Fibroblast of lung (primary cell): ENCODE data around the gene U2AF2. TPM values are rescaled to one million over a fixed set of nuclear protein-coding genes. Genes with fewer than 3 reads are reported as not detected.
A peak's percentile ranks its signal among the peaks of the same experiment; 100 is the strongest.

Source experiments
- DNase-seq, 2 donors: peaks; one replicate each; pipeline versions ENCODE4 v3.0.0 to v3.0.0-alpha.2; 2010; ENCODE audit warnings: low read depth in 2 of 2
- H2AFZ ChIP-seq: 2 replicates; pipeline ENCODE4 v1.5.1; 2012; ENCODE audit warnings: low read length, control low read depth, inconsistent platforms
- H3K27ac ChIP-seq: 2 replicates; pipeline ENCODE4 v1.5.1; 2011; ENCODE audit warnings: low read length, control low read depth; ENCODE audit not compliant: insufficient read depth
- H3K27me3 ChIP-seq: 2 replicates; pipeline ENCODE4 v1.5.1; 2011; ENCODE audit warnings: mild to moderate bottlenecking, low read length; ENCODE audit not compliant: control insufficient read depth, insufficient read depth
- H3K36me3 ChIP-seq: 2 replicates; pipeline ENCODE4 v1.5.1; 2011; ENCODE audit warnings: low read length; ENCODE audit not compliant: control insufficient read depth, insufficient read depth
- H3K4me1 ChIP-seq: 2 replicates; pipeline ENCODE4 v1.5.1; 2011; ENCODE audit warnings: low read length; ENCODE audit not compliant: control insufficient read depth, insufficient read depth; ENCODE audit errors: extremely low read depth
- H3K4me2 ChIP-seq: 2 replicates; pipeline ENCODE4 v1.5.1; 2011; ENCODE audit warnings: low read length, control low read depth; ENCODE audit not compliant: insufficient read depth; ENCODE audit errors: extremely low read depth
- H3K4me3 ChIP-seq, 4 experiments: fragments of 200-600 bp in 1 of 4; sonication (generic) in 1 of 4; replicated peaks in 1 of 4; 2 replicates each; pipeline ENCODE4 v1.5.1; 2011 to 2016; ENCODE audit warnings: low read length in 4 of 4, low read depth in 3 of 4, mild to moderate bottlenecking in 3 of 4, control low read depth in 2 of 4, inconsistent platforms in 1 of 4, mixed read lengths in 1 of 4; ENCODE audit not compliant: insufficient read depth in 1 of 4; ENCODE audit errors: control extremely low read depth in 1 of 4
- H3K79me2 ChIP-seq: 2 replicates; pipeline ENCODE4 v1.5.1; 2012; ENCODE audit warnings: mild to moderate bottlenecking, low read length, inconsistent platforms; ENCODE audit not compliant: control insufficient read depth, insufficient read depth
- H3K9ac ChIP-seq: 2 replicates; pipeline ENCODE4 v1.5.1; 2011; ENCODE audit warnings: mild to moderate bottlenecking, low read length, control low read depth; ENCODE audit not compliant: insufficient read depth
- H3K9me3 ChIP-seq: 2 replicates; pipeline ENCODE4 v1.5.1; 2012; ENCODE audit warnings: low read depth, low read length; ENCODE audit not compliant: control insufficient read depth, insufficient read depth
- H4K20me1 ChIP-seq: 2 replicates; pipeline ENCODE4 v1.5.1; 2011; ENCODE audit warnings: low read length; ENCODE audit not compliant: control insufficient read depth, insufficient read depth; ENCODE audit errors: extremely low read depth
- EZH2 ChIP-seq: IDR thresholded peaks from 2 replicates; pipeline ENCODE4 v1.5.1; 2012; ENCODE audit warnings: low read length, control low read depth, mild to moderate bottlenecking; ENCODE audit errors: missing control alignments
- polyA plus RNA-seq, 2 donors: library from polyadenylated mRNA; depleted of rRNA in 1 of 2; stranded (reverse) in 1 of 2; unstranded in 1 of 2; fragments of >200 nt; gene quantifications; 2 replicates each; pipeline ENCODE4 v1.2.1, GENCODE V29; 2011 to 2012; ENCODE audit warnings: missing spikeins in 1 of 2
- total RNA-seq: library from RNA; depleted of rRNA; stranded (reverse); fragments of >200 nt; gene quantifications from 2 replicates; pipeline ENCODE4 v1.2.1, GENCODE V29; 2014
- TF ChIP-seq, protein P1 (sequence below), 2 donors: IDR thresholded peaks in 1 of 2; conservative IDR thresholded peaks in 1 of 2; 1 replicate in 1 of 2; 2 replicates in 1 of 2; pipeline ENCODE4 v1.5.1; 2011 to 2012; ENCODE audit warnings: low read length in 2 of 2, control low read depth in 1 of 2, inconsistent platforms in 1 of 2, low read depth in 1 of 2, mild to moderate bottlenecking in 1 of 2

U2AF2 gene
- total and polyA plus RNA-seq, 2 donors (not counting 1 experiment from before 2014, with no cell fraction given), result 53.5 to 84.1 TPM

- no peak for DNase-seq
- Histone ChIP-seq H3K36me3 (peaks cover 5% of the 10 kb centered on the region), H3K27ac (no peak overlapping the region), H2AFZ (no peak overlapping the region), H3K4me1 (no peaks in the 10 kb centered on the region), H3K9me3 (no peaks in the 10 kb centered on the region), H3K27me3 (no peaks in the 10 kb centered on the region), H3K4me3 (no peak overlapping the region), H3K79me2 (no peaks in the 10 kb centered on the region), H3K4me2 (no peak overlapping the region), H4K20me1 (no peaks in the 10 kb centered on the region), H3K9ac (no peak overlapping the region)
- TF ChIP-seq EZH2, result no peak
- TF ChIP-seq, protein P1, sequence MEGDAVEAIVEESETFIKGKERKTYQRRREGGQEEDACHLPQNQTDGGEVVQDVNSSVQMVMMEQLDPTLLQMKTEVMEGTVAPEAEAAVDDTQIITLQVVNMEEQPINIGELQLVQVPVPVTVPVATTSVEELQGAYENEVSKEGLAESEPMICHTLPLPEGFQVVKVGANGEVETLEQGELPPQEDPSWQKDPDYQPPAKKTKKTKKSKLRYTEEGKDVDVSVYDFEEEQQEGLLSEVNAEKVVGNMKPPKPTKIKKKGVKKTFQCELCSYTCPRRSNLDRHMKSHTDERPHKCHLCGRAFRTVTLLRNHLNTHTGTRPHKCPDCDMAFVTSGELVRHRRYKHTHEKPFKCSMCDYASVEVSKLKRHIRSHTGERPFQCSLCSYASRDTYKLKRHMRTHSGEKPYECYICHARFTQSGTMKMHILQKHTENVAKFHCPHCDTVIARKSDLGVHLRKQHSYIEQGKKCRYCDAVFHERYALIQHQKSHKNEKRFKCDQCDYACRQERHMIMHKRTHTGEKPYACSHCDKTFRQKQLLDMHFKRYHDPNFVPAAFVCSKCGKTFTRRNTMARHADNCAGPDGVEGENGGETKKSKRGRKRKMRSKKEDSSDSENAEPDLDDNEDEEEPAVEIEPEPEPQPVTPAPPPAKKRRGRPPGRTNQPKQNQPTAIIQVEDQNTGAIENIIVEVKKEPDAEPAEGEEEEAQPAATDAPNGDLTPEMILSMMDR (conservative IDR thresholded peaks at IDR 0.05 in 1 of 2, IDR thresholded peaks at IDR 0.05 in 1 of 2; ENCODE audit: low read depth in 1 of 2, low read length in 2 of 2), result no peak
Measured at GRCh38 chr19:55700813-55701212, 46.0 kb downstream of the U2AF2 start.

DNA sequence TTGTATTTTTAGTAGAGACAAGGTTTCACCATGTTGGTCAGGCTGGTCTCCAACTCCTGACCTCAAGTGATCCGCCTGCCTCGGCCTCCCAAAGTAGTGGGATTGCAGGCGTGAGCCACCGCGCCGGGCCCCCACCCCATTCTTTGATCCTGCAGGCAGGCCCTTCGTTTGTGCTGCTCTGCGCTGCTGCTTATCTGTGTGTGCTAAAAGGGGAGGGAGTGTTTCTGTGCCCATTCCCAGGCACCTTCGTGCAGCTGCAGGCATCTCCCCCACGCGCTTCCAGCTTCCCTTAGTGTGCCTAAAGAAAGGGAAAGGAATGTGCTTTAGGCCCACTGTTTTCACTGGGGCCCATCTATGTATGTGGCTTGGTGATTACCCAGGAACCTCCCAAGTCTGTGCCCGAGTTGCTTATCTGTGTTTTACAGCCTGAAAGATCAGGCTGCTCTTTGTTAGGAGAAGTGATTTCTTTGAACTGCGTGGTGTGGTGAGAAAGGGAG is 47.3 kb downstream of the U2AF2 start:
- Histone ChIP-seq H3K9ac (no peak overlapping the region), H3K79me2 (no peaks in the 10 kb centered on the region), H3K36me3 (peaks cover 5% of the 10 kb centered on the region), H3K4me3 (no peak overlapping the region), H3K9me3 (no peaks in the 10 kb centered on the region), H3K4me2 (no peak overlapping the region), H3K4me1 (no peaks in the 10 kb centered on the region), H2AFZ (no peak overlapping the region), H3K27ac (no peak overlapping the region), H4K20me1 (no peaks in the 10 kb centered on the region), H3K27me3 (no peaks in the 10 kb centered on the region)
- no peak for DNase-seq
- TF ChIP-seq, protein P1 (conservative IDR thresholded peaks at IDR 0.05 in 1 of 2, IDR thresholded peaks at IDR 0.05 in 1 of 2; ENCODE audit: low read depth in 1 of 2, low read length in 2 of 2), result no peak
- TF ChIP-seq EZH2, result no peak

DNA sequence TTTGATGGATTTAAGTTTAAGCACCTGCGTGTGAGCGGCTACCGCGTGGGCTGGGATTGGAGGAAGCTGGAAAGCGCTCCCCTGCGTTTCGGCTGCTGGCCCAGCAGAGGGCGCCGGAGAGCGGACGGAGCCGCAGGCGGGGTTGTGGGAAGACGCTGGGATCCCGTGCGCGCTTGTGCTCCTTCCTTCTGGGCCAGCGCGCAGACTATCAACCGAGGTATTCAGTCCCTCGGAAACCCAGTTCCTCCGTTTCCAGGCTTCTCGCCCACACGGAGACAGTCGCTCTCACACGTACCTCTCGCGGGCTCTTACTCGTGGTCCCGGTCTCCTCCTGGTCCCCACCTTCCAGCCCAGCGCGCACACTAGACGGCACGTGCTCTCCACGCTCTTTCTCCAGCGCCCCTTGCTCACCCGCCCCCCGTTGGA is 49.0 kb downstream of the U2AF2 start:
- no peak overlapping the region for H2AFZ ChIP-seq
- no peak for TF ChIP-seq EZH2
- TF ChIP-seq, protein P1 (conservative IDR thresholded peaks at IDR 0.05 in 1 of 2, IDR thresholded peaks at IDR 0.05 in 1 of 2; ENCODE audit: low read depth in 1 of 2, low read length in 2 of 2), result peak; percentile 41 to 64
- no peaks in the 10 kb centered on the region for H3K79me2 ChIP-seq
- H4K20me1 ChIP-seq, result no peaks in the 10 kb centered on the region
- peaks cover 5% of the 10 kb centered on the region for H3K36me3 ChIP-seq
- H3K4me1 ChIP-seq, result no peaks in the 10 kb centered on the region
- H3K9me3 ChIP-seq, result no peaks in the 10 kb centered on the region
- H3K9ac ChIP-seq, result no peak overlapping the region
- H3K4me2 ChIP-seq, result no peak overlapping the region
- H3K27ac ChIP-seq, result no peak overlapping the region
- no peaks in the 10 kb centered on the region for H3K27me3 ChIP-seq
- DNase-seq, result peak; percentile 6 to 20
- H3K4me3 ChIP-seq, result no peak overlapping the region
